ENCODE data around the gene LRRC71.

LRRC71 gene

GRCh38 chr1:156912310-156912709, 8.1 kb upstream of the LRRC71 start:
- no peak overlapping the region for H3K4me3 ChIP-seq (ENCODE audit: low read length)
- TF ChIP-seq, protein P1, sequence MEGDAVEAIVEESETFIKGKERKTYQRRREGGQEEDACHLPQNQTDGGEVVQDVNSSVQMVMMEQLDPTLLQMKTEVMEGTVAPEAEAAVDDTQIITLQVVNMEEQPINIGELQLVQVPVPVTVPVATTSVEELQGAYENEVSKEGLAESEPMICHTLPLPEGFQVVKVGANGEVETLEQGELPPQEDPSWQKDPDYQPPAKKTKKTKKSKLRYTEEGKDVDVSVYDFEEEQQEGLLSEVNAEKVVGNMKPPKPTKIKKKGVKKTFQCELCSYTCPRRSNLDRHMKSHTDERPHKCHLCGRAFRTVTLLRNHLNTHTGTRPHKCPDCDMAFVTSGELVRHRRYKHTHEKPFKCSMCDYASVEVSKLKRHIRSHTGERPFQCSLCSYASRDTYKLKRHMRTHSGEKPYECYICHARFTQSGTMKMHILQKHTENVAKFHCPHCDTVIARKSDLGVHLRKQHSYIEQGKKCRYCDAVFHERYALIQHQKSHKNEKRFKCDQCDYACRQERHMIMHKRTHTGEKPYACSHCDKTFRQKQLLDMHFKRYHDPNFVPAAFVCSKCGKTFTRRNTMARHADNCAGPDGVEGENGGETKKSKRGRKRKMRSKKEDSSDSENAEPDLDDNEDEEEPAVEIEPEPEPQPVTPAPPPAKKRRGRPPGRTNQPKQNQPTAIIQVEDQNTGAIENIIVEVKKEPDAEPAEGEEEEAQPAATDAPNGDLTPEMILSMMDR (conservative IDR thresholded peaks at IDR 0.05; ENCODE audit: low read length), result no peak
- DNase-seq (ENCODE audit: low read depth), result no peak

DNA sequence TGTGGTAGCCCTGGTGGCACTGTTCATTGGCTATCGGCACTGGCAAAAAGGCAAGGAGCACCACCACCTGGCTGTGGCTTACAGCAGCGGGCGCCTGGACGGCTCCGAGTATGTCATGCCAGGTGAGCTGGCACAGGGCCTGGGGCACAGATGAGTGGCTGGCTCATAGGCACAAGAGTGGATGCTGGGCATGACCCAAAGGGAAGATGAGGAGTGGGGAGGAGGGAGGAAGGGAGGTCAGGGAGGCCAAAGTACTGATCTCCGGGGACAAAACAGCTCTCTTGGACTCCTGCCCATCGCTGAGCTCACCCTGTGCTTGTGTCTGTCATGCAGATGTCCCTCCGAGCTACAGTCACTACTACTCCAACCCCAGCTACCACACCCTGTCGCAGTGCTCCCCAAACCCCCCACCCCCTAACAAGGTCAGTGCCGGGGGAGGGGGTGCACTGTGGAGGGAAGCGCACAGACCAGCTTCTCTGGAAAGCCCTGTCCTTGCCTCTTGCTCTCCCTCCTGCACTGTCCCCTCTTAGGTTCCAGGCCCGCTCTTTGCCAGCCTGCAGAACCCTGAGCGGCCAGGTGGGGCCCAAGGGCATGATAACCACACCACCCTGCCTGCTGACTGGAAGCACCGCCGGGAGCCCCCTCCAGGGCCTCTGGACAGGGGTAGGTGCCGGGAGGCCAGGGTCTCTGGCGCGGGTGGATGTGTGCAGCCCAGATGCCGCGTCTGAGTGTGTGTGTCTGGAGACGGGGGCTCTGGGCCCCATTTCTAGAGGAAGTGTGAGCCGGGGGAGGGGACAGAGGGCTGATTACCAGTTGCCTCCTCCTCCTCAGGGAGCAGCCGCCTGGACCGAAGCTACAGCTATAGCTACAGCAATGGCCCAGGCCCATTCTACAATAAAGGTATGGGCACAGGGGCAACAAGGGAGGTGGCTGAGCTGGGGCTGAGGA, 7.3 kb upstream of the LRRC71 start:
- TF ChIP-seq, protein P1 (conservative IDR thresholded peaks at IDR 0.05; ENCODE audit: low read length), result no peak
- DNase-seq (ENCODE audit: low read depth), result no peak
- no peak overlapping the region for H3K4me3 ChIP-seq (ENCODE audit: low read length)

DNA sequence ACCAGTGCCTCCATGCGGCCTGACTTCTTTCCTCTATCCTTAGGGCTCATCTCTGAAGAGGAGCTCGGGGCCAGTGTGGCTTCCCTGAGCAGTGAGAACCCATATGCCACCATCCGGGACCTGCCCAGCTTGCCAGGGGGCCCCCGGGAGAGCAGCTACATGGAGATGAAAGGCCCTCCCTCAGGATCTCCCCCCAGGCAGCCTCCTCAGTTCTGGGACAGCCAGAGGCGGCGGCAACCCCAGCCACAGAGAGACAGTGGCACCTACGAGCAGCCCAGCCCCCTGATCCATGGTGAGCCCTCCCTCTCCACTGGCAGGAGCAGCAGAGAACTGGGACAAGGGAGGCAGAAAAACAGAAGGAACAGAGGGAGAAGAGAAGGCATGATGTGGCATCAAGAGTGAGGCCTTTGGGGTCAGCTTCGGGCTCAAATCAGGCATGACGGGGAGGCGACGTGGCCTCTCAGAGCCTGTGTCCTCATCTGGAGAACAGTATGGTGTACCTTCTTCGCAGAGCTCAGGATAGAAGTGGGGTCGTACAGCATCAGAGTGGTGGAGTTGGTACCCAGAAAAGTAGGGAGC, 6.5 kb upstream of the LRRC71 start:
- TF ChIP-seq, protein P1 (conservative IDR thresholded peaks at IDR 0.05; ENCODE audit: low read length), result no peak
- H3K4me3 ChIP-seq (ENCODE audit: low read length), result no peak overlapping the region
- DNase-seq (ENCODE audit: low read depth), result no peak

- no peak overlapping the region for H3K4me3 ChIP-seq (ENCODE audit: low read length)
- DNase-seq (ENCODE audit: low read depth), result no peak
- TF ChIP-seq, protein P1 (conservative IDR thresholded peaks at IDR 0.05; ENCODE audit: low read length), result no peak
Observed at GRCh38 chr1:156914440-156914856, 6.0 kb upstream of the LRRC71 start.

DNA sequence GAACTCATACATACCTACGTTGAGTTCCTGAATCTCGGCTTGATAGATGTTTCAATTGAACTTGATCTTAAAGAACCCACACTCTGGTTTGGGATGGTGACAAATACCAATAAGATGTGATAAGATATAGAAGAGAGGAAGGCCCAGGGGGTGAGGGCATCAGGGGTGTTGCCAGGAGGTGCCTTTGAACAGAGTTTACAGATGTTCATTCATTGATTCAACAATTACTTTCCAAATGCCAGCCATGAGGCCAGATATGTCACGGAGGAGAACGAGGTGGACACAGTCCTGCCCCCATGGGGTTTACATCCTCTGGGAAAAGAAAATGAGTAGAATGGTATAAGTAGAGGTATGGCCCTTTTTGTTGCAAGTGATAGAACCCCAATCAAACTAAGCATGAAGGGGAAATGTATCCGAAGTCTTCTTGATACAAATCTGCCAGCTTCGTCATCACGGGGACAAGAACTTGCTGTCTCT, 659 bp downstream of the LRRC71 start:
- DNase-seq (ENCODE audit: low read depth), result no peak
- no peak overlapping the region for H3K4me3 ChIP-seq (ENCODE audit: low read length)
- TF ChIP-seq, protein P1 (conservative IDR thresholded peaks at IDR 0.05; ENCODE audit: low read length), result no peak

DNA sequence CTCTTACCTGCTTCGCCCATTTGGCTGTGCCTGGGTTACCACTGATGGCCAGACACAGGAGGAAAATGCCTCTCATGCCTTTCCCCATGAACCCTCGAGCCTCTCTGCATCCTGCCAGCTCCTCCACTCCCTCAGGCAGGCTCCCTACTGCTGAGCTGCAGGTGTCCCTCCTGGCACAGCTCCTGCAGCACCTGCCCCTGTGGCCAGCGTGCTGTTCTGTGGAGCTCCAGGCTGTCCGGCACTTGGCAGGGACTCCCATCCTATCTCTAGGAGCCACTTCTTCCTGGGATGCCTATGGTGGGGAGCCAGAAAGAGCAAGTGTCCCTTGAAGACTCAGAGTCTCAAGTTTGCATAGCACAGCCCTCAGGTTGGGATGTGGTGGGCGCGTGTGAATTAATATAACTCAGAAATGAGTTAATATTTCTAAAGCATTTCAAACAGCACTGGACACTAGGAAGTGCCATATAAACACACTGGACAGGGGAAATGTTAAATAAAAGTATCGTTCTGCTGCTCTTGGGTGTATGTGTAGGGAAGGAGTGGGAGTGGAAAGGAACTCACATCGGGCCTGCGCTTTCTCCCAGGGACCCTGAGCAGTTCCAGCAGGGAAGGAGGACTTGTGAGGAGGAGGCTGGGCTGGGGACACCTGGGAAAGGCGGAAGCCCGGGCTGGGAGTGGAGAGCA, 2.7 kb downstream of the LRRC71 start:
- no peak overlapping the region for H3K4me3 ChIP-seq (ENCODE audit: low read length)
- no peak for DNase-seq (ENCODE audit: low read depth)
- TF ChIP-seq, protein P1 (conservative IDR thresholded peaks at IDR 0.05; ENCODE audit: low read length), result no peak
